Hematopoietic multipotent progenitor cell treated with erythropoietin and hydrocortisone succinate and interleukin-3 and kit ligand, for 6 days (in vitro differentiated cells): ENCODE data around the gene SPSB2.
A peak's percentile ranks its signal among the peaks of the same experiment; 100 is the strongest.
"Not testable (repeated sequence)": the region's sequence is repeated elsewhere in the genome, so short reads cannot be mapped to it uniquely, and the experiment has no call there.

Source experiments
- DNase-seq: peaks from one replicate; pipeline ENCODE4 v3.0.0-alpha.2; 2015

Gene SPSB2

GRCh38 chr12:6869049-6870021, 3.8 kb downstream of the SPSB2 start:
- DNase-seq = peak; percentile 92

- DNase-seq = peak; percentile 57
Observed at GRCh38 chr12:6868211-6869048, 4.7 kb downstream of the SPSB2 start.

GRCh38 chr12:6867413-6868210, 5.5 kb downstream of the SPSB2 start, which contains the start of gene TPI1:
TSS of gene TPI1 (plus strand) at chr12:6867531. CDS start at chr12:6867567, 36 bp downstream.
- peak; percentile 90 for DNase-seq

GRCh38 chr12:6866920-6867412, 6.1 kb downstream of the SPSB2 start:
- no peak for DNase-seq

- DNase-seq = no peak
Observed at GRCh38 chr12:6866163-6866919, 6.8 kb downstream of the SPSB2 start.

- DNase-seq = not testable (repeated sequence)
Observed at GRCh38 chr12:6865307-6865706, 7.8 kb downstream of the SPSB2 start.

- no peak for DNase-seq
Observed at GRCh38 chr12:6863586-6864321, 9.3 kb downstream of the SPSB2 start.

GRCh38 chr12:6863033-6863432, 10.1 kb downstream of the SPSB2 start:
- no peak for DNase-seq

GRCh38 chr12:6861391-6861790, 11.7 kb downstream of the SPSB2 start:
- DNase-seq = no peak

GRCh38 chr12:6860942-6861341, 12.2 kb downstream of the SPSB2 start:
- DNase-seq = no peak

GRCh38 chr12:6860116-6860515, 13.0 kb downstream of the SPSB2 start:
- no peak for DNase-seq

GRCh38 chr12:6858799-6859198, 14.3 kb downstream of the SPSB2 start:
- no peak for DNase-seq

GRCh38 chr12:6855322-6855721, 17.8 kb downstream of the SPSB2 start:
- no peak for DNase-seq

- DNase-seq = no peak
Observed at GRCh38 chr12:6854036-6854435, 19.1 kb downstream of the SPSB2 start.

GRCh38 chr12:6853626-6854025, 19.5 kb downstream of the SPSB2 start:
- DNase-seq = no peak

GRCh38 chr12:6852651-6853354, 20.3 kb downstream of the SPSB2 start:
- peak; percentile 86 for DNase-seq

- peak; percentile 100 for DNase-seq
Observed at GRCh38 chr12:6851921-6852650, 21.0 kb downstream of the SPSB2 start, which contains the start of gene USP5. TSS of gene USP5 (plus strand) at chr12:6852150. CDS start at chr12:6852180, 30 bp downstream.

GRCh38 chr12:6851153-6851920, 21.8 kb downstream of the SPSB2 start, which contains the start of gene CDCA3:
TSS of gene CDCA3 (minus strand) at chr12:6851286. CDS start at chr12:6850952, 334 bp downstream.
- DNase-seq = peak; percentile 100

GRCh38 chr12:6850796-6851152, 22.3 kb downstream of the SPSB2 start:
- no peak for DNase-seq
